Upper lobe of left lung (tissue), 6 donors: ENCODE results near the gene RYR1. TPM values are rescaled to one million over a fixed set of nuclear protein-coding genes. Genes with fewer than 3 reads are reported as not detected.
A peak's percentile ranks its signal among the peaks of the same experiment; 100 is the strongest.

ENCODE experiments used
- ATAC-seq, 2 donors: fragments of 200-7000 bp; cut with Tn5 transposase; one replicate each; pipeline ENCODE4 v1.9.1; 2022; ENCODE audit warnings: mild to moderate bottlenecking in 2 of 2, moderate library complexity in 2 of 2; ENCODE audit not compliant: low FRiP score in 2 of 2
- DNase-seq, 2 donors: peaks; one replicate each; pipeline ENCODE4 v3.0.0-alpha.2; 2019 to 2020
- H3K27ac ChIP-seq, 4 donors: fragments of 200-600 bp; sonication (generic); one replicate each; pipeline ENCODE4 v1.5.1; 2016 to 2019
- H3K27me3 ChIP-seq, 4 donors: fragments of 200-600 bp; sonication (generic); one replicate each; pipeline ENCODE4 v1.5.1; 2017 to 2019
- H3K36me3 ChIP-seq, 4 donors: fragments of 200-600 bp; sonication (generic); one replicate each; pipeline ENCODE4 v1.5.1; 2016 to 2019
- H3K4me1 ChIP-seq, 4 donors: fragments of 200-600 bp; sonication (generic); one replicate each; pipeline ENCODE4 v1.5.1; 2018 to 2019
- H3K4me3 ChIP-seq, 4 donors: fragments of 200-600 bp; sonication (generic); one replicate each; pipeline ENCODE4 v1.5.1; 2017 to 2019; ENCODE audit warnings: mild to moderate bottlenecking in 2 of 4, moderate library complexity in 1 of 4
- H3K9me3 ChIP-seq, 4 donors: fragments of 200-600 bp; sonication (generic); one replicate each; pipeline ENCODE4 v1.5.1; 2018 to 2019
- EP300 ChIP-seq, 4 donors: sonication (generic); formaldehyde crosslinking; IDR thresholded peaks; one replicate each; pipeline ENCODE4 v1.5.1; 2017; ENCODE audit warnings: antibody characterized with exemption in 4 of 4, control low read depth in 2 of 4
- POLR2A ChIP-seq, 4 donors: fragments of 450-650 bp; IDR thresholded peaks; one replicate each; pipeline ENCODE4 v1.5.1; 2016 to 2017; ENCODE audit warnings: antibody characterized with exemption in 4 of 4, mild to moderate bottlenecking in 2 of 4
- POLR2AphosphoS5 ChIP-seq, 2 donors: sonication (generic); formaldehyde crosslinking; IDR thresholded peaks; one replicate each; pipeline ENCODE4 v1.5.1; 2017; ENCODE audit warnings: antibody characterized with exemption in 2 of 2
- WGBS, 2 donors: methylation state at CpG; one replicate each; pipeline ENCODE4 v1.1.5; 2017 to 2018; 5-methylcytosine and 5-hydroxymethylcytosine counted together
- total RNA-seq, 6 donors: library from RNA; depleted of rRNA in 4 of 6; stranded (reverse); fragments of >200 nt in 4 of 6; gene quantifications; one replicate each; pipeline versions ENCODE4 v1.1.0 to v1.2.1, GENCODE V29; 2016 to 2021
- TF ChIP-seq, protein P1 (sequence below), 6 experiments: fragments of 450-650 bp in 4 of 6; fragments of 200-600 bp in 2 of 6; sonication (generic) in 2 of 6; IDR thresholded peaks; one replicate each; pipeline ENCODE4 v1.5.1; 2016 to 2019; ENCODE audit warnings: antibody characterized with exemption in 6 of 6
- donor health status: DM: no; HTN: no; CAD: no; lungs with moderate emphysema.
- donor health status: DM: no; HTN: yes; CAD: no; lungs with severe emphysema.

RYR1 gene
- total RNA-seq, 6 donors from 2014 or later, result 1.1 to 22.0 (median 5.5) TPM

DNA sequence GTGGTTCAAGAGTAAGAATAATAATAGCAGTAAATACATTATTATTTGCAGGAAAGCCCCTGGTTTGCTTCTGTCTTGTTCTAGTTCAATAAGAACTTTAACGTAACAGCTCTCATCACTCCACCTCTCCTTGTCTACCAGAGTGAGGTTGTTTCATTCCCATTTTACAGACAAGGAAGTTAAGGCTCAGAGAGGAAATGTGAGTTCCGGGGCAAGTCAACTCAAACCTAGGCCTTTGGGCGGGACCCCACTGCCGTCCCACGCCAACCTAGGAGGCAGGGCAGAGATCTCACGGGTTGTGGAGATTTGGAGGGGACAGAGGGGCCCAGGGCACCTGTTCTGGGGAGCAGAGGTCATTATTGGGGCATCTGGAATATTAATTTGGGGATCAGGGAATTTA, 182.8 kb downstream of the RYR1 start:
- H3K4me3 ChIP-seq, result no peak overlapping the region
- WGBS, 2 donors, result 81 to 92% methylated on average over 6 of the region's 6 CpGs
- ATAC-seq, result no peak

DNA sequence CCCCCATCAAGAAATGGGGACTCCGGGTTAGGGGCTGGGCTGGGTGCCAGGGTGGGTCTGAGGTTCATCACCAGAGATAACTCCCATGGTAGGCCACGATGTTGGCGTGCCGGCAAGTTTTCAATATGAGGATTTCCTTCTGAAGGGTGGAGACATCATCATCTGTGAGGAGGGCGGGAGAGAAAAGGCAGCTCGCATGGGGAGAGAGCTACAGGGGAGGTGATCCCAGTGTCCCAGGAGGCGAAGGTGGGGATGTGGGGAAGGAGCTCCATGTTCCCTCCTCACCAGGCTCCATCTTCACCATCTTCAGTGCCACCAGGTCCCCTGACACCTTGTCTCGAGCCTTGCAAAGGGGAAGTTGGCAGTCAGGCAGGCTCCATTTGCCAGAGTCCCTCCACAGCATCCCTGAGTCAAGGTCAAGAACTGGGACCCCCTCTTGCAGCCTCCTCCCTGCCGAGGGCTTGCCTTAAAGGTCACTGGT, 183.8 kb downstream of the RYR1 start:
- peak overlapping the region in 3 of 4 donors; percentile 82 to 94 (median 88) for H3K4me3 ChIP-seq
- H3K27me3 ChIP-seq, result no peaks in the 10 kb centered on the region
- WGBS, 2 donors, result 57 to 62% methylated on average over 7 to 9 of the region's 9 CpGs
- H3K4me1 ChIP-seq, result peaks cover 14 to 24% (median 16%) of the 10 kb centered on the region in 4 donors
- DNase-seq (no peak), ATAC-seq (no peak)
- no peaks in the 10 kb centered on the region for H3K9me3 ChIP-seq
- H3K27ac ChIP-seq, result peak overlapping the region in 3 of 4 donors; percentile 37 to 94 (median 61)
- TF ChIP-seq EP300 (IDR thresholded peaks at IDR 0.05), result no peak
- H3K36me3 ChIP-seq, result peaks cover 4 to 22% (median 20%) of the 10 kb centered on the region in 4 donors

More for the DNA sequence above, 182.8 kb downstream of the RYR1 start:
- no peak overlapping the region for H3K27ac ChIP-seq
- no peaks in the 10 kb centered on the region for H3K9me3 ChIP-seq
- H3K36me3 ChIP-seq, result peaks cover under 1 to 12% (median 10%) of the 10 kb centered on the region in 4 donors
- DNase-seq, result no peak
- no peak for TF ChIP-seq EP300 (IDR thresholded peaks at IDR 0.05)
- no peak for TF ChIP-seq POLR2AphosphoS5 (IDR thresholded peaks at IDR 0.05)
- TF ChIP-seq POLR2A (IDR thresholded peaks at IDR 0.05), result no peak
- TF ChIP-seq, protein P1, sequence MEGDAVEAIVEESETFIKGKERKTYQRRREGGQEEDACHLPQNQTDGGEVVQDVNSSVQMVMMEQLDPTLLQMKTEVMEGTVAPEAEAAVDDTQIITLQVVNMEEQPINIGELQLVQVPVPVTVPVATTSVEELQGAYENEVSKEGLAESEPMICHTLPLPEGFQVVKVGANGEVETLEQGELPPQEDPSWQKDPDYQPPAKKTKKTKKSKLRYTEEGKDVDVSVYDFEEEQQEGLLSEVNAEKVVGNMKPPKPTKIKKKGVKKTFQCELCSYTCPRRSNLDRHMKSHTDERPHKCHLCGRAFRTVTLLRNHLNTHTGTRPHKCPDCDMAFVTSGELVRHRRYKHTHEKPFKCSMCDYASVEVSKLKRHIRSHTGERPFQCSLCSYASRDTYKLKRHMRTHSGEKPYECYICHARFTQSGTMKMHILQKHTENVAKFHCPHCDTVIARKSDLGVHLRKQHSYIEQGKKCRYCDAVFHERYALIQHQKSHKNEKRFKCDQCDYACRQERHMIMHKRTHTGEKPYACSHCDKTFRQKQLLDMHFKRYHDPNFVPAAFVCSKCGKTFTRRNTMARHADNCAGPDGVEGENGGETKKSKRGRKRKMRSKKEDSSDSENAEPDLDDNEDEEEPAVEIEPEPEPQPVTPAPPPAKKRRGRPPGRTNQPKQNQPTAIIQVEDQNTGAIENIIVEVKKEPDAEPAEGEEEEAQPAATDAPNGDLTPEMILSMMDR (IDR thresholded peaks at IDR 0.05), result no peak
- no peaks in the 10 kb centered on the region for H3K27me3 ChIP-seq
- peaks cover 14 to 24% (median 16%) of the 10 kb centered on the region in 4 donors for H3K4me1 ChIP-seq

DNA sequence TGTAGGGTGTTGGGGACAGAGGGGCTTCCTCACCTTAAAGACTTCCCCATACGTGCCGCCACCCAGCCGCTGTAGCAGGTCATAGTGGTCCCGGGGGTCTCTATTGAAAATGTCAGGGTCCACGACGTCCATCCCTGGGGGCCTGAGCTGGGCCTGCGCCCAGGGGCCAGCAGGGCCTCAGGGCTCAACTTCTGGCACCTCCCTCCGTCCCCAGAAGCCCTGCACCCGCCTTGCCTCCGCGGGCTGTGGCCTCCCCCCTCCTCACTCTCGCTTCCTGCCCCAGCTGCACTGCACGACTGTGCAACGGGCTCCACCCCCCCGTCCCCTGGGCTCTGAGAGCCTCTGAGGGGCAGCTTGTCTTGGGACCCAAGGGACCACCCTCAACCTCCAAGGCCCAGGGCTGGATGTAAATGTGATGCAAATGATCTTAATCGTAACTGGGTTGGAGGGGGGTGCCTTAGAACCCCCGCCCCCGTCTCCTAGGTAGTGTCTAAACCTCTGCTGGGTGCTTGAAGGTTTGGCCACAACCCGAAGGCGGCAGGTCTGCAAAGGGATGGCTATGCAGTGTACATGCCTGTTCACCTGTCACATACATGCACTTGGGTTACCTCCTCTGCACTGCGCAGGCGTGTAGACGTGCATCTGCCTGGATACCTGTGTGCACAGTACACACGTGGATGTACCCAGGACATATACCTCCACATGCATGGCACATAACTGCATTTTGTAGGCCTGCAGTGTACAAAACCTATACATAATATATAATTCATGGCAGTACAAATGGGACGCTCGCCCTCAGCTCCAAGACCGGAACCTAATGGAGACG, 184.5 kb downstream of the RYR1 start, which contains the start of gene MAP4K1:
Gene MAP4K1 (minus strand): TSS at position 190 of the 826 bp plus-strand sequence. CDS start 58 bp downstream, at position 132.
- peak; percentile 6 to 11 for ATAC-seq
- Histone ChIP-seq H3K27ac (peak within 1 kb of the TSS; percentile 79 to 94 (median 86)), H3K27me3 (no peaks in the 10 kb centered on the region), H3K4me3 (peak within 1 kb of the TSS; percentile 38 to 94 (median 85)), H3K9me3 (no peaks in the 10 kb centered on the region), H3K36me3 (peaks cover 4 to 26% (median 25%) of the 10 kb centered on the region in 4 donors), H3K4me1 (peaks cover 14 to 24% (median 16%) of the 10 kb centered on the region in 4 donors)
- peak; percentile 37 to 86 for DNase-seq
- TF ChIP-seq POLR2AphosphoS5 (IDR thresholded peaks at IDR 0.05) (no peak), EP300 (IDR thresholded peaks at IDR 0.05) (no peak), POLR2A (IDR thresholded peaks at IDR 0.05) (no peak)
- TF ChIP-seq, protein P1 (IDR thresholded peaks at IDR 0.05), result no peak
- 13 to 29% methylated on average over 6 to 25 of the region's 28 CpGs for WGBS, 2 donors

- TF ChIP-seq POLR2A (IDR thresholded peaks at IDR 0.05) (peak in 3 of 4 donors; percentile 50 to 77 (median 62)), EP300 (IDR thresholded peaks at IDR 0.05) (peak in 2 of 4 donors; percentile 81 to 89), POLR2AphosphoS5 (IDR thresholded peaks at IDR 0.05) (peak; percentile 96 to 97)
- TF ChIP-seq, protein P1 (IDR thresholded peaks at IDR 0.05), result peak in 1 of 6 experiments; percentile 34
- H3K9me3 ChIP-seq, result no peaks in the 10 kb centered on the region
- peak within 1 kb of the TSS; percentile 70 to 94 (median 85) for H3K4me3 ChIP-seq
- H3K36me3 ChIP-seq, result peaks cover 11 to 33% (median 32%) of the 10 kb centered on the region in 4 donors
- WGBS, 2 donors, result 0 to 1% methylated on average over 12 to 59 of the region's 64 CpGs
- peak within 1 kb of the TSS; percentile 79 to 94 (median 86) for H3K27ac ChIP-seq
- H3K4me1 ChIP-seq, result peaks cover 14 to 24% (median 16%) of the 10 kb centered on the region in 4 donors
- no peaks in the 10 kb centered on the region for H3K27me3 ChIP-seq
- peak; percentile 100 for DNase-seq
- peak; percentile 97 for ATAC-seq
These were observed 185.3 kb downstream of the RYR1 start, which contains the start of gene EIF3K for GRCh38 chr19:38618590-38619360. TSS of gene EIF3K (plus strand) at chr19:38619188. CDS start at chr19:38619269, 81 bp downstream.
